Stimulated activated naive CD8-positive, alpha-beta T cell treated with anti-CD3 and anti-CD28 coated beads, Interleukin-15, amount 100 ng/mL, for 72 hours (primary cell): ENCODE measurements around the gene MICB.
"Not testable (repeated sequence)": the region's sequence is repeated elsewhere in the genome, so short reads cannot be mapped to it uniquely, and the experiment has no call there.

Experiments
- ATAC-seq: fragments of 150-1000 bp; cut with Tn5 transposase; 2 replicates; pipeline ENCODE4 v1.10.0; 2021; ENCODE audit warnings: mild to moderate bottlenecking, moderate library complexity
- DNase-seq, 2 donors: peaks; one replicate each; pipeline ENCODE4 v3.0.0; 2021 to 2022
- H3K27ac Mint-ChIP-seq, 2 donors: one replicate each; pipeline ENCODE4 v1.8.0; 2022; ENCODE audit warnings: mild to moderate bottlenecking in 2 of 2, mixed read lengths in 2 of 2, moderate library complexity in 2 of 2
- H3K27me3 Mint-ChIP-seq: one replicate; pipeline ENCODE4 v1.8.0; 2022; ENCODE audit warnings: mixed read lengths
- H3K4me1 Mint-ChIP-seq: one replicate; pipeline ENCODE4 v1.8.0; 2022; ENCODE audit warnings: mild to moderate bottlenecking, mixed read lengths
- H3K4me3 Mint-ChIP-seq, 2 donors: one replicate each; pipeline ENCODE4 v1.8.0; 2022; ENCODE audit warnings: mild to moderate bottlenecking in 2 of 2, mixed read lengths in 2 of 2, moderate library complexity in 1 of 2
- H3K9me3 Mint-ChIP-seq, 2 donors: one replicate each; pipeline ENCODE4 v1.8.0; 2022; ENCODE audit warnings: mixed read lengths in 2 of 2

Gene MICB

GRCh38 chr6:31497531-31498476 is at the start of gene MICB:
Gene MICB, plus strand, starts transcription at chr6:31498145. Its CDS starts 49 bp downstream, at chr6:31498194.
- Mint-ChIP-seq H3K4me1 (peaks cover 72% of the 10 kb centered on the region), H3K27ac (peak within 1 kb of the TSS; percentile 63 to 84), H3K4me3 (peak within 1 kb of the TSS; percentile 80 to 86), H3K27me3 (no peaks in the 10 kb centered on the region), H3K9me3 (no peaks in the 10 kb centered on the region)
- peak; percentile 78 to 82 for DNase-seq
- ATAC-seq: peak; percentile 76

- ATAC-seq: no peak
- Mint-ChIP-seq H3K4me3 (no peak overlapping the region), H3K4me1 (no peaks in the 10 kb centered on the region), H3K27ac (no peak overlapping the region), H3K9me3 (peaks cover 0 to 9% of the 10 kb centered on the region in 2 donors), H3K27me3 (peaks cover 10% of the 10 kb centered on the region)
- DNase-seq: no peak
These were observed 47.2 kb upstream of the MICB start for GRCh38 chr6:31450751-31451150.

GRCh38 chr6:31452859-31453258 is 45.1 kb upstream of the MICB start:
- no peak overlapping the region for H3K4me3 Mint-ChIP-seq
- no peak for DNase-seq
- H3K27me3 Mint-ChIP-seq: peaks cover 10% of the 10 kb centered on the region
- no peaks in the 10 kb centered on the region for H3K4me1 Mint-ChIP-seq
- no peak for ATAC-seq
- H3K9me3 Mint-ChIP-seq: peaks cover 0 to 9% of the 10 kb centered on the region in 2 donors
- no peak overlapping the region for H3K27ac Mint-ChIP-seq

- ATAC-seq: no peak
- Mint-ChIP-seq H3K27ac (no peak overlapping the region), H3K4me3 (no peak overlapping the region), H3K9me3 (peaks cover 0 to 9% of the 10 kb centered on the region in 2 donors), H3K4me1 (no peaks in the 10 kb centered on the region), H3K27me3 (peaks cover 10% of the 10 kb centered on the region)
- no peak for DNase-seq
These were observed 44.7 kb upstream of the MICB start for GRCh38 chr6:31453259-31453658.

GRCh38 chr6:31459864-31460263 is 38.1 kb upstream of the MICB start:
- not testable (repeated sequence) for H3K27me3 Mint-ChIP-seq, ATAC-seq, H3K9me3 Mint-ChIP-seq, H3K4me3 Mint-ChIP-seq, DNase-seq, H3K27ac Mint-ChIP-seq
- H3K4me1 Mint-ChIP-seq: peaks cover 29% of the 10 kb centered on the region

GRCh38 chr6:31460361-31461025 is 37.5 kb upstream of the MICB start:
- DNase-seq: no peak

GRCh38 chr6:31462026-31462963 is 35.6 kb upstream of the MICB start:
- H3K4me3 Mint-ChIP-seq: peak overlapping the region; percentile 100
- peaks cover 53% of the 10 kb centered on the region for H3K4me1 Mint-ChIP-seq
- H3K27ac Mint-ChIP-seq: peak overlapping the region; percentile 100
- no peaks in the 10 kb centered on the region for H3K27me3 Mint-ChIP-seq
- ATAC-seq: no peak
- DNase-seq: no peak
- no peaks in the 10 kb centered on the region for H3K9me3 Mint-ChIP-seq

More at GRCh38 chr6:31460361-31461025, 37.5 kb upstream of the MICB start:
- no peak overlapping the region for H3K27ac Mint-ChIP-seq
- peaks cover 35% of the 10 kb centered on the region for H3K4me1 Mint-ChIP-seq
- no peaks in the 10 kb centered on the region for H3K9me3 Mint-ChIP-seq
- H3K27me3 Mint-ChIP-seq: no peaks in the 10 kb centered on the region
- no peak overlapping the region for H3K4me3 Mint-ChIP-seq
- no peak for ATAC-seq

- DNase-seq (peak; percentile 84 to 93), ATAC-seq (peak; percentile 95)
- H3K27ac Mint-ChIP-seq: peak overlapping the region; percentile 100
- H3K4me1 Mint-ChIP-seq: peaks cover 63% of the 10 kb centered on the region
- peak overlapping the region; percentile 100 for H3K4me3 Mint-ChIP-seq
- no peaks in the 10 kb centered on the region for H3K27me3 Mint-ChIP-seq
- H3K9me3 Mint-ChIP-seq: no peaks in the 10 kb centered on the region
These were observed 34.7 kb upstream of the MICB start for GRCh38 chr6:31462964-31463870.

- no peaks in the 10 kb centered on the region for H3K27me3 Mint-ChIP-seq
- H3K4me1 Mint-ChIP-seq: peaks cover 76% of the 10 kb centered on the region
- ATAC-seq: no peak
- peak in 1 of 2 donors; percentile 15 for DNase-seq
- no peaks in the 10 kb centered on the region for H3K9me3 Mint-ChIP-seq
- peak overlapping the region; percentile 100 for H3K27ac Mint-ChIP-seq
- peak overlapping the region; percentile 100 for H3K4me3 Mint-ChIP-seq
These were observed 33.4 kb upstream of the MICB start for GRCh38 chr6:31464252-31465184.

- Mint-ChIP-seq H3K9me3 (no peaks in the 10 kb centered on the region), H3K4me3 (peak overlapping the region; percentile 100), H3K27me3 (no peaks in the 10 kb centered on the region), H3K27ac (peak overlapping the region in 1 of 2 donors; percentile 100), H3K4me1 (peaks cover 82% of the 10 kb centered on the region)
- DNase-seq (no peak), ATAC-seq (no peak)
These were observed 32.8 kb upstream of the MICB start for GRCh38 chr6:31465185-31465536.

- H3K9me3 Mint-ChIP-seq: no peaks in the 10 kb centered on the region
- peak overlapping the region; percentile 100 for H3K4me3 Mint-ChIP-seq
- no peaks in the 10 kb centered on the region for H3K27me3 Mint-ChIP-seq
- no peak for DNase-seq
- ATAC-seq: no peak
- H3K27ac Mint-ChIP-seq: peak overlapping the region in 1 of 2 donors; percentile 100
- peaks cover 88% of the 10 kb centered on the region for H3K4me1 Mint-ChIP-seq
These were observed 32.2 kb upstream of the MICB start for GRCh38 chr6:31465718-31466117.

GRCh38 chr6:31466466-31466865 is 31.5 kb upstream of the MICB start:
- peak overlapping the region; percentile 55 to 100 for H3K4me3 Mint-ChIP-seq
- peaks cover 95% of the 10 kb centered on the region for H3K4me1 Mint-ChIP-seq
- peak overlapping the region in 1 of 2 donors; percentile 23 for H3K27ac Mint-ChIP-seq
- ATAC-seq: no peak
- H3K9me3 Mint-ChIP-seq: no peaks in the 10 kb centered on the region
- no peaks in the 10 kb centered on the region for H3K27me3 Mint-ChIP-seq
- DNase-seq: no peak

- Mint-ChIP-seq H3K4me1 (peaks cover 96% of the 10 kb centered on the region), H3K27me3 (no peaks in the 10 kb centered on the region), H3K9me3 (no peaks in the 10 kb centered on the region), H3K27ac (no peak overlapping the region), H3K4me3 (peak overlapping the region; percentile 32 to 100)
- ATAC-seq: no peak
- no peak for DNase-seq
These were observed 30.8 kb upstream of the MICB start for GRCh38 chr6:31467151-31467550.
